Colonic mucosa (tissue), 4 donors: ENCODE measurements around the gene DBNDD1. TPM values are rescaled to one million over a fixed set of nuclear protein-coding genes. Genes with fewer than 3 reads are reported as not detected.
A peak's percentile ranks its signal among the peaks of the same experiment; 100 is the strongest.
"Not testable (repeated sequence)": the region's sequence is repeated elsewhere in the genome, so short reads cannot be mapped to it uniquely, and the experiment has no call there.

Experiments
- DNase-seq: peaks from one replicate; pipeline ENCODE4 v3.0.0-alpha.2; 2020
- H3K27ac ChIP-seq: fragments of 200-600 bp; one replicate; pipeline ENCODE4 v1.8.0; 2021
- H3K27me3 ChIP-seq: fragments of 200-600 bp; one replicate; pipeline ENCODE4 v1.8.0; 2021
- H3K36me3 ChIP-seq: fragments of 200-600 bp; one replicate; pipeline ENCODE4 v1.8.0; 2021
- H3K4me1 ChIP-seq: fragments of 200-600 bp; one replicate; pipeline ENCODE4 v1.8.0; 2021; ENCODE audit warnings: mild to moderate bottlenecking
- H3K4me3 ChIP-seq: fragments of 200-600 bp; one replicate; pipeline ENCODE4 v1.8.0; 2021
- H3K9ac ChIP-seq, 2 donors: one replicate each; pipeline ENCODE4 v1.7.0; 2013; ENCODE audit warnings: control low read depth in 2 of 2, low read depth in 2 of 2, low read length in 2 of 2
- H3K9me3 ChIP-seq: fragments of 200-600 bp; one replicate; pipeline ENCODE4 v1.8.0; 2021
- CTCF ChIP-seq: fragments of 200-600 bp; IDR thresholded peaks from one replicate; pipeline ENCODE4 v1.8.0; 2022; ENCODE audit warnings: antibody characterized with exemption, mild to moderate bottlenecking
- intact Hi-C: fragments of 100-400 bp; cut with DNase I; formaldehyde crosslinking; loops from one replicate; pipeline ENCODE4 v1.14.1; 2022
- total RNA-seq, 2 donors: library from RNA; stranded (reverse); fragmentation: NEBNext Ultra II Directional in 1 of 2; extraction: Animal tissue kit (Norgen Biotek cat#: 25700) in 1 of 2; gene quantifications; one replicate each; pipeline ENCODE4 v1.2.1, GENCODE V29; 2021
- donor health status: healthy.
- donor health status: DM: no; HTN: no; CAD: no.
- donor health status: DM: no; HTN: no; CAD: no.

Gene DBNDD1
- total RNA-seq, 2 donors from 2014 or later = 2.2 to 5.5 TPM

- TF ChIP-seq CTCF = no peak
- H3K4me1 ChIP-seq = peaks cover 15% of the 10 kb centered on the region
Observed at GRCh38 chr16:89971495-89972243, 47.6 kb downstream of the DBNDD1 start.

GRCh38 chr16:89969741-89970410 lies 49.4 kb downstream of the DBNDD1 start:
- no peak overlapping the region for H3K4me3 ChIP-seq
- no peaks in the 10 kb centered on the region for H3K27me3 ChIP-seq
- intact Hi-C loops = no loop called here
- no peak for DNase-seq
- no peak for TF ChIP-seq CTCF
- H3K4me1 ChIP-seq = peaks cover 15% of the 10 kb centered on the region
- no peaks in the 10 kb centered on the region for H3K9me3 ChIP-seq
- no peak overlapping the region for H3K9ac ChIP-seq
- no peak overlapping the region for H3K27ac ChIP-seq
- H3K36me3 ChIP-seq = no peaks in the 10 kb centered on the region

More at GRCh38 chr16:89971495-89972243, 47.6 kb downstream of the DBNDD1 start:
- no peaks in the 10 kb centered on the region for H3K9me3 ChIP-seq
- H3K9ac ChIP-seq = peak overlapping the region; percentile 91 to 96
- H3K4me3 ChIP-seq = peak overlapping the region; percentile 98
- DNase-seq = no peak
- peak overlapping the region; percentile 93 for H3K27ac ChIP-seq
- intact Hi-C loops = no loop called here
- no peaks in the 10 kb centered on the region for H3K27me3 ChIP-seq
- no peaks in the 10 kb centered on the region for H3K36me3 ChIP-seq

- H3K9me3 ChIP-seq, intact Hi-C loops, H3K9ac ChIP-seq, H3K27me3 ChIP-seq, DNase-seq, H3K4me3 ChIP-seq, H3K27ac ChIP-seq, H3K4me1 ChIP-seq, H3K36me3 ChIP-seq: not testable (repeated sequence)
Observed at GRCh38 chr16:89968074-89968473, 51.2 kb downstream of the DBNDD1 start.

GRCh38 chr16:89967436-89967835 lies 51.8 kb downstream of the DBNDD1 start:
- H3K4me3 ChIP-seq, H3K27me3 ChIP-seq, H3K27ac ChIP-seq, DNase-seq, H3K36me3 ChIP-seq, H3K9ac ChIP-seq, intact Hi-C loops, H3K9me3 ChIP-seq, H3K4me1 ChIP-seq: not testable (repeated sequence)

- Histone ChIP-seq H3K9ac (no peak overlapping the region), H3K4me3 (no peak overlapping the region), H3K36me3 (no peaks in the 10 kb centered on the region), H3K27ac (no peak overlapping the region), H3K27me3 (no peaks in the 10 kb centered on the region), H3K4me1 (peaks cover 9% of the 10 kb centered on the region), H3K9me3 (no peaks in the 10 kb centered on the region)
- no peak for DNase-seq
- no peak for TF ChIP-seq CTCF
- intact Hi-C loops = no loop called here
Observed at GRCh38 chr16:89966756-89967155, 52.5 kb downstream of the DBNDD1 start.

GRCh38 chr16:89965447-89966225 lies 53.6 kb downstream of the DBNDD1 start:
- Histone ChIP-seq H3K9ac (no peak overlapping the region), H3K36me3 (no peaks in the 10 kb centered on the region), H3K4me3 (no peak overlapping the region), H3K9me3 (no peaks in the 10 kb centered on the region), H3K27me3 (no peaks in the 10 kb centered on the region), H3K4me1 (no peaks in the 10 kb centered on the region), H3K27ac (no peak overlapping the region)
- DNase-seq = no peak
- intact Hi-C loops = no loop called here
- TF ChIP-seq CTCF = no peak
